GM12865 (cell line): ENCODE data around the gene H2BK1.

Experiments
- DNase-seq: peaks from one replicate; pipeline ENCODE4 v3.0.0; 2010; ENCODE audit warnings: low read depth
- H3K4me3 ChIP-seq: 2 replicates; pipeline ENCODE4 v1.5.1; 2011; ENCODE audit warnings: mild to moderate bottlenecking, low read depth, low read length, control low read depth
- TF ChIP-seq, protein P1 (sequence below): IDR thresholded peaks from 2 replicates; pipeline ENCODE4 v1.5.1; 2011; ENCODE audit warnings: low read length, control low read depth, low read depth, inconsistent platforms; ENCODE audit not compliant: insufficient read depth; ENCODE audit errors: missing control alignments

The H2BK1 gene

DNA sequence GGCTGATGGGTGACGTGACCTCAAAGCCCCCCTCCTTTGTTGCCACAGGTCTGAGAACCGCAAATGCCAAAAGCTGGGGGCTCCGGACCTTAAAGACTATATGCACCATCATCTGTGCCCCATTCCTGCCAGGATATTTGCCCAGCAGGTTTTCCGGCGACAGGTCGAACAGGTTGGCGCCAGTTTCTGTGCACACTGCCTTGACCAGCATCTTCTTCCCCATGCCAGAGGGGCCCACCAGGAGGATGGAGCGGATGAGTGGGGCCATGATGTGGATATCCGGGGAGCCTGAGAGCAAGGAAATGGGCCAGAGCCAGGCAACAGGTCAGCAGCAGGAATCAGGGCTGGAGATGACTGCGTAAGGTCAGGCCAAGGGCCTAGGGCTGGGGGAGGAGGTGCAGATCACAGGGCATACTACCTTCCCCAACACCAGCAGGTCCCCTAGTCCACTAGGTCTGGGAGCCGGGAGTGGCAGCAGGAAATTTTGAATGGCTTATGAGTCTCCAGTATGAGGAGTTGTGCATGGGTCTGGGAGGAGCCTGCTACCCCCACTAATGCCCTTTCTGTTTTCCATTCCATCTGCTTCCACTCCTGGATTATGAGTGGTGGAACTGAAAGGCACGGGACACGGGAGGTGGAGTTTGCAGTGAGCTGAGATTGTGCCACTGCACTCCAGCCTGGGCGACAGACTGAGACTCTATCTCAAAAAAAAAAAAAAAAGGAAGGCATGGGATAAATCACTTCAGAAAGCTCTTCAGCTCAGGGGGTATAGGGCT, 16.9 kb downstream of the H2BK1 start:
- TF ChIP-seq, protein P1, sequence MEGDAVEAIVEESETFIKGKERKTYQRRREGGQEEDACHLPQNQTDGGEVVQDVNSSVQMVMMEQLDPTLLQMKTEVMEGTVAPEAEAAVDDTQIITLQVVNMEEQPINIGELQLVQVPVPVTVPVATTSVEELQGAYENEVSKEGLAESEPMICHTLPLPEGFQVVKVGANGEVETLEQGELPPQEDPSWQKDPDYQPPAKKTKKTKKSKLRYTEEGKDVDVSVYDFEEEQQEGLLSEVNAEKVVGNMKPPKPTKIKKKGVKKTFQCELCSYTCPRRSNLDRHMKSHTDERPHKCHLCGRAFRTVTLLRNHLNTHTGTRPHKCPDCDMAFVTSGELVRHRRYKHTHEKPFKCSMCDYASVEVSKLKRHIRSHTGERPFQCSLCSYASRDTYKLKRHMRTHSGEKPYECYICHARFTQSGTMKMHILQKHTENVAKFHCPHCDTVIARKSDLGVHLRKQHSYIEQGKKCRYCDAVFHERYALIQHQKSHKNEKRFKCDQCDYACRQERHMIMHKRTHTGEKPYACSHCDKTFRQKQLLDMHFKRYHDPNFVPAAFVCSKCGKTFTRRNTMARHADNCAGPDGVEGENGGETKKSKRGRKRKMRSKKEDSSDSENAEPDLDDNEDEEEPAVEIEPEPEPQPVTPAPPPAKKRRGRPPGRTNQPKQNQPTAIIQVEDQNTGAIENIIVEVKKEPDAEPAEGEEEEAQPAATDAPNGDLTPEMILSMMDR, result no peak
- H3K4me3 ChIP-seq, result no peak overlapping the region
- no peak for DNase-seq

DNA sequence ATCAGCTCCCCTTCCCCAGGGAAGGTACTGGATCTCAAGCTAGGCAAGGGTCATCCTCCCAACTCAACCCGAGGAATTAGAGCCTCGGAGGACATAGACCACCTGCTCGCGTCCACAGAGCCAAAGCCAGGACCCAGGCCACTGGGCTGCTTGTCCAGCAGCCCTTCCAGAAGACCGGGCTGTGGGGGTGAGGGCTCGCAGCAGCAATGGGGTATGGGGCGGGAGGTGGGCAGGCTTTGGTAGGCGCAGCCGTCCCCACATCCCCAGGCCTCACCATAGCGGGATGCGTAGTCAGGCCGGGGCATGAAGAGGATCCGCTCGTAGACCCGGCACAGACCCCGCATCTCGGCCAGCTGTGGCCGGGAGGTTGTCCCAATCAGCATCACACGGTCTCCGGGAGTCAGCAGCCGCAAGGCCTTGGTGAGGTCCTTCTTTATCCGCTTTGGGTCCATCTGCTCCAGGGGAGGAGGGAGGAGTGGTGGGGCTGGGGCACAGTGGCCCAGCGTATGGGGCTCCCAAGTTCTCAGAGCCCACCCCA, 18.2 kb downstream of the H2BK1 start:
- TF ChIP-seq, protein P1, result no peak
- no peak overlapping the region for H3K4me3 ChIP-seq
- no peak for DNase-seq

DNA sequence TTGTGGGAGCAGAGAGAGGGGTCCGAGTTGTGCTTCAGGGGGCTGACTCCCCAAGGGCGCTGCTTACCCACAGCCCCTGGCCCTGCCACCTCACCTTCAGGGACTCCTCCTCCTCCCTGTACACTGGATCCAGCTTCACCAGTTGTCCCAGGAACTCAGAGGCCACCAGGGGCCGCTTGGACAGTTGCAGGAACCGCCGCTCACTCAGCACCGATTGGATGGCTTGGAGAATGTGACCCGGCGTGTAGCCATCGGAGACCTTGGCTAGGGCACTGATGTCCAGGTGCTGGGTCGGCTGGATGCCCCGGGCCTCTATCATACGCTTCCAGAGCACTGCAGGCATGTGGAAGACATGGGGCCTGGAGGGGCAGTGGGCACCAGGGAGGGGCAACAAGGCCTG, 18.7 kb downstream of the H2BK1 start:
- TF ChIP-seq, protein P1, result no peak
- no peak for DNase-seq
- no peak overlapping the region for H3K4me3 ChIP-seq

DNA sequence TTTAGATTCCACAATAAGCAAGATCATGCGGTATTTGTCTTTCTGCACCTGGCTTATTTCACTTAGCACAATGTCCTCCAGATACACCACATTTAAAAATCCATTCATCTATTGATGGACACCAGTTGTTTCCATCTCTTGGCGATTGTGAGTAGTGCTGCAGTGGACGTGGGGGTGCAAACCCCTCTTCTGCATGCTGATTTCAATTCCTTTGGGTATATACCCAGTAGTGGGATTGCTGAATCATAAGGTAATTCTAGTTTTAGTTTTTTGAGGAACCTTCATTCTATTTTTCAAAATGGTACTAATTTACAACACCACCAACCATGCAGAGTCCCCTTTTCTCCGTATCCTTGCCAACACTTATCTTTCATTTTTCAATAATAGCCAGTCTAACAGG, 21.2 kb downstream of the H2BK1 start:
- DNase-seq, result no peak
- no peak overlapping the region for H3K4me3 ChIP-seq
- TF ChIP-seq, protein P1, result no peak

DNA sequence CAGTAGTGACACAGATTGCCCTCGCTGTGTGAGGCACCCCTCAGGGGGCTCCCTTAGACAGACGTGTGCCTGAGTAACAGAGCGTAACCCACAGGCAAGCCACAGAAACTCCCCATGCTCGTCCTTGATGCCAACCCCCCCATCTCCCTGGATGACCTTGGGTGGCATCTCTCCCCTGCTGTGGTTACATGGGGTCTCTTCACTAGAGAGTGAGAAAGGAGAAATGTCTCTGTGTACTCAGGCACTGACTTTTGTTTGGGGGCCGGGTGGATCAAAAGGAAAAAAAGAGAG, 22.1 kb downstream of the H2BK1 start:
- H3K4me3 ChIP-seq, result no peak overlapping the region
- DNase-seq, result peak; percentile 26
- TF ChIP-seq, protein P1, result no peak

DNA sequence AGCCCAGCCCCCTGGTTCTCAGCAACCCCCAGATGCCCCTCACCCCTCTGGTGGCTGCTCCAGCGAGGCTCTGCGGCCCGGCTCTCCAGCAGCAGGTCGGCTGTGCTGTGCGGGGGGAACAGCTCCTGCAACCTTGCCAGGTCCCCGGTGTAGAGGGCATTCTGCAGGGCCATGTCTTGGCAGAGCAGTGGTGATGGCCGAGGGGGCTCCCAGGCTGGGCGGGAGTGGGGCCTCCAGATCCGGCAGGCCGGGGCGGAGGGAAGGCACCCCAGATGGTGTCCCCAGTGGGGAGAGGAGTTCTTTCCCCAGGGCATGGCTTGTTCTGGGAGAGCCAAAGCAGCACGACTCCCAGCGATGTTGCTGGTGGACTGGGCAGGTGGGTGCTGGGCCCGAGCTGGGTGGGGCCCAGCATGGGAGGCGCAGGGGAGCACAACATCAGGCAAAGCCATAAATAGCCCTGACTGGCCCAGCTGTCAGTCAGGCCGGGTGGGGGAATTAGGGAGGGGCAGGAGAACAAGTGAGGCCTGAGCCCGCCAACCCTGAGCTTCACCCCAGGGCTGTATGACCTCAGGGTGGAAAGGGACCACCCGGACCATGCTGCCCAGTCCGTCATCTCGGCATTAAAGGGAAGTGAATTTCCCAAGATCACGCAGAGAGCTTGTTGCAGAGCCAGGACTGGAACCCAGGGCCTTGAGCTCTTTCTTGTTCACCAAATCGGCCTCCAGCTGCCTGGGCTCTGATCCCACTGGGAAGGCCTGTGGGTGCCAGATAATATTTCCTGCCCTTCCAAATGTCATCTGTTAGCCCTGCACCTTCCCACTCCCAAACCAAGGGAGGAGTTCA, 22.7 kb downstream of the H2BK1 start:
- H3K4me3 ChIP-seq, result no peak overlapping the region
- TF ChIP-seq, protein P1, result no peak
- no peak for DNase-seq
